ENCODE data around the gene GH1. TPM values are rescaled to one million over a fixed set of nuclear protein-coding genes. Genes with fewer than 3 reads are reported as not detected.

GH1 gene
- total RNA-seq, 1 donor from 2014 or later: not detected

DNA sequence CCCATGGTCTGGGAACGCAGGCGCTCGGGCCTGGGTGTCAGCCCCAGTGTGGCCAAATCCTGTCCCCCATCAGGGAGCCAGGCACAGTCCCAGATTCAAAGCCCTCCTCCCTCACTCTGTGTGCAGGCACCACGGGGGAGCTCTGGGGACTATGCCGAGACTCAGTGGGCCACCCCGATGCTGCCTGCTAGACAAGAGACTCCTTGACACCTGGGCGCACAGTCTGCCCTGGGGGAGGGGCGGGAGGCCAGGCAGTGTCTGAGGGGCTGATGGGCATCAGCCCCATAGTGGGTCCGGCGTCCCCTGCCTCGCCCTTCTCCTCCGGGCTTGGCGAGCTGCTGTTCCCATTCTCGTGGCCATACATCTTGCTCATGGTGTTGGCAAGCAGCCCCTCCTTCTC lies 21.9 kb upstream of the GH1 start:
- DNase-seq (ENCODE audit: low spot score): peak; percentile 88
- Mint-ChIP-seq H3K36me3 (ENCODE audit: low read depth) (no peaks in the 10 kb centered on the region), H3K9me3 (ENCODE audit: low read depth) (no peaks in the 10 kb centered on the region)

DNA sequence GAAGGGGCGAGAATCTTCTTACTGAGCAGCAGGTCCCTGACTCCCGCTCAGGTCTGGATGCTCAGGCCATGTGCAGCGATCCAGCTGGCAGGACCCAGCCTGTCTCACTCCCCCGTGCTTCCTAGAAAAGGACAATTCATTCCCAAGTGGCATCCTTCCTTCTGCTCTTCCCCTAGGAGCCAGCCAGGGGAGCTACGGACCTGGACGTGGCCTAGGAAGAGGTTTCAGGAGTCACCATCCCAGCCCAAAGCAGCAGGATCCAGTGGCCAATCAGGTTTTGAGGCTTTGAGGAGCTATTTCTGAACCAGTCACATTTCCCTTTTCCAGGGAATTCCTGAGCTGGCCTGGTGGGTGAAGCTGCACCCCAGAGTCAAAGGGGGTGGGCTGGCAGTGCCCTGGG lies 21.2 kb upstream of the GH1 start:
- Mint-ChIP-seq H3K4me1 (ENCODE audit: low read depth) (no peaks in the 10 kb centered on the region), H3K36me3 (ENCODE audit: low read depth) (no peaks in the 10 kb centered on the region), H3K9me3 (ENCODE audit: low read depth) (no peaks in the 10 kb centered on the region), H3K4me3 (ENCODE audit: unreplicated experiment) (no peak overlapping the region), H3K27me3 (ENCODE audit: low read depth) (peaks cover 14% of the 10 kb centered on the region), H3K27ac (ENCODE audit: unreplicated experiment) (no peak overlapping the region)
- TF ChIP-seq CTCF (IDR thresholded peaks at IDR 0.05): no peak
- DNase-seq (ENCODE audit: low spot score): no peak

More for the DNA sequence above, 21.9 kb upstream of the GH1 start:
- no peak overlapping the region for H3K4me3 Mint-ChIP-seq (ENCODE audit: unreplicated experiment)
- TF ChIP-seq CTCF (IDR thresholded peaks at IDR 0.05): no peak
- no peak overlapping the region for H3K27ac Mint-ChIP-seq (ENCODE audit: unreplicated experiment)
- H3K27me3 Mint-ChIP-seq (ENCODE audit: low read depth): peaks cover 9% of the 10 kb centered on the region
- no peaks in the 10 kb centered on the region for H3K4me1 Mint-ChIP-seq (ENCODE audit: low read depth)

- Mint-ChIP-seq H3K36me3 (ENCODE audit: low read depth) (no peaks in the 10 kb centered on the region), H3K4me1 (ENCODE audit: low read depth) (no peaks in the 10 kb centered on the region), H3K27ac (ENCODE audit: unreplicated experiment) (no peak overlapping the region), H3K27me3 (ENCODE audit: low read depth) (peaks cover 16% of the 10 kb centered on the region), H3K4me3 (ENCODE audit: unreplicated experiment) (no peak overlapping the region), H3K9me3 (ENCODE audit: low read depth) (no peaks in the 10 kb centered on the region)
- TF ChIP-seq CTCF (IDR thresholded peaks at IDR 0.05): no peak
- DNase-seq (ENCODE audit: low spot score): no peak
Measured at GRCh38 chr17:63939401-63939800, 20.8 kb upstream of the GH1 start.

- H3K9me3 Mint-ChIP-seq (ENCODE audit: low read depth): no peaks in the 10 kb centered on the region
- no peak overlapping the region for H3K4me3 Mint-ChIP-seq (ENCODE audit: unreplicated experiment)
- H3K4me1 Mint-ChIP-seq (ENCODE audit: low read depth): no peaks in the 10 kb centered on the region
- H3K27me3 Mint-ChIP-seq (ENCODE audit: low read depth): peaks cover 15% of the 10 kb centered on the region
- DNase-seq (ENCODE audit: low spot score): no peak
- no peak overlapping the region for H3K27ac Mint-ChIP-seq (ENCODE audit: unreplicated experiment)
- no peaks in the 10 kb centered on the region for H3K36me3 Mint-ChIP-seq (ENCODE audit: low read depth)
- no peak for TF ChIP-seq CTCF (IDR thresholded peaks at IDR 0.05)
Measured at GRCh38 chr17:63937920-63938319, 19.3 kb upstream of the GH1 start.

DNA sequence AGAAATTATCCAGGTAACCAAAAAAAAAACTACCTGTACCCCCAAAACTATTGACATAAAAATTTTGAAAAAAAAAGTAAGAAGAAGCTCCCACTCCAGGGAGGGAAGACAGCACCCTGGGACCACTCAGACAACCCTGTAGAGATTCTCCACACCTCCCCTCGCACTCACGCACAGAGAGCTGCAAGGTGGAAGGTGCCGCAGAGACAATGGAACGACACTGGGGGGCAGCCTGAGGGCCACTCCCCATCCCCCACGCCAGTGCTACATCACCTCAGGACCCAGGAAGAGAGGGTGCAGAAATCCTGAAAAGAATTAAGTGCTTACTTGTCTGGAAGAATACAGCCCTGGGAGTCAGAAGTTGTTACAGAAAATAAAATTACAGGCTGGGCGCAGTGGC lies 18.7 kb upstream of the GH1 start:
- no peak overlapping the region for H3K27ac Mint-ChIP-seq (ENCODE audit: unreplicated experiment)
- no peak for DNase-seq (ENCODE audit: low spot score)
- no peak overlapping the region for H3K4me3 Mint-ChIP-seq (ENCODE audit: unreplicated experiment)
- peaks cover 14% of the 10 kb centered on the region for H3K27me3 Mint-ChIP-seq (ENCODE audit: low read depth)
- no peak for TF ChIP-seq CTCF (IDR thresholded peaks at IDR 0.05)
- no peaks in the 10 kb centered on the region for H3K4me1 Mint-ChIP-seq (ENCODE audit: low read depth)
- no peaks in the 10 kb centered on the region for H3K36me3 Mint-ChIP-seq (ENCODE audit: low read depth)
- no peaks in the 10 kb centered on the region for H3K9me3 Mint-ChIP-seq (ENCODE audit: low read depth)
